Activated T-helper 1 cell treated with Interleukin-2 at 50 U/mL for 16 hours (primary cell): ENCODE measurements around the gene MLH3.
"Not testable (repeated sequence)": the region's sequence is repeated elsewhere in the genome, so short reads cannot be mapped to it uniquely, and the experiment has no call there.

Experiments used
- DNase-seq: peaks from one replicate; pipeline ENCODE4 v3.0.0-alpha.2; 2020; ENCODE audit warnings: low read depth

MLH3 gene

GRCh38 chr14:75050852-75051555 lies at the start of gene MLH3:
Gene MLH3, minus strand, starts transcription at chr14:75051467. Its CDS starts 1,812 bp downstream, at chr14:75049655.
- DNase-seq, result peak; percentile 67

- DNase-seq, result no peak
Observed at GRCh38 chr14:75098682-75099081, 47.4 kb upstream of the MLH3 start.

GRCh38 chr14:75098212-75098611 lies 46.9 kb upstream of the MLH3 start:
- no peak for DNase-seq

- DNase-seq, result no peak
Observed at GRCh38 chr14:75096959-75097358, 45.7 kb upstream of the MLH3 start.

- no peak for DNase-seq
Observed at GRCh38 chr14:75095690-75096089, 44.4 kb upstream of the MLH3 start.

- DNase-seq, result no peak
Observed at GRCh38 chr14:75094896-75095295, 43.6 kb upstream of the MLH3 start.

- no peak for DNase-seq
Observed at GRCh38 chr14:75092698-75093097, 41.4 kb upstream of the MLH3 start.

- no peak for DNase-seq
Observed at GRCh38 chr14:75091251-75091650, 40.0 kb upstream of the MLH3 start.

GRCh38 chr14:75090353-75090752 lies 39.1 kb upstream of the MLH3 start:
- no peak for DNase-seq

- DNase-seq, result no peak
Observed at GRCh38 chr14:75088566-75089373, 37.5 kb upstream of the MLH3 start.

- DNase-seq, result no peak
Observed at GRCh38 chr14:75088153-75088552, 36.9 kb upstream of the MLH3 start.

- DNase-seq, result no peak
Observed at GRCh38 chr14:75084513-75084912, 33.2 kb upstream of the MLH3 start.

- DNase-seq, result no peak
Observed at GRCh38 chr14:75083271-75083670, 32.0 kb upstream of the MLH3 start.

- DNase-seq, result no peak
Observed at GRCh38 chr14:75081660-75082229, 30.5 kb upstream of the MLH3 start.

- DNase-seq, result no peak
Observed at GRCh38 chr14:75079521-75079920, 28.3 kb upstream of the MLH3 start.

GRCh38 chr14:75077794-75078193 lies 26.5 kb upstream of the MLH3 start:
- DNase-seq, result no peak

GRCh38 chr14:75070383-75070782 lies 19.1 kb upstream of the MLH3 start:
- DNase-seq, result no peak

- DNase-seq, result no peak
Observed at GRCh38 chr14:75069811-75070145, 18.5 kb upstream of the MLH3 start.

GRCh38 chr14:75069121-75069810 lies 18.0 kb upstream of the MLH3 start, which contains the start of gene ZC2HC1C:
Gene ZC2HC1C, plus strand, starts transcription at chr14:75069641. Its CDS starts 933 bp downstream, at chr14:75070574.
- DNase-seq, result peak; percentile 35

GRCh38 chr14:75068294-75069120 lies 17.2 kb upstream of the MLH3 start:
- no peak for DNase-seq

- not testable (repeated sequence) for DNase-seq
Observed at GRCh38 chr14:75067765-75068164, 16.5 kb upstream of the MLH3 start.

GRCh38 chr14:75067212-75067611 lies 15.9 kb upstream of the MLH3 start:
- DNase-seq, result no peak
